ENCODE measurements around the gene SLCO1A2. TPM values are rescaled to one million over a fixed set of nuclear protein-coding genes. Genes with fewer than 3 reads are reported as not detected.

The SLCO1A2 gene
- polyA plus RNA-seq, 1 donor (not counting 4 experiments of a cell fraction or from before 2014, with no cell fraction given) = not detected

- Histone ChIP-seq H3K4me2 (ENCODE audit: control insufficient read depth, extremely low read depth, insufficient read depth, low read depth, low read length) (no peak overlapping the region), H3K9me3 (ENCODE audit: control insufficient read depth, low read depth, low read length) (no peaks in the 10 kb centered on the region), H3K4me1 (ENCODE audit: control insufficient read depth, extremely low read depth, insufficient read depth, low read length) (no peaks in the 10 kb centered on the region), H2AFZ (ENCODE audit: control insufficient read depth, low read length) (no peak overlapping the region), H3K27me3 (ENCODE audit: control insufficient read depth, extremely low read depth, insufficient read depth, low read length) (no peaks in the 10 kb centered on the region), H3K36me3 (ENCODE audit: control insufficient read depth in 2 of 2, extremely low read depth in 1 of 2, insufficient read depth in 2 of 2, low read length in 2 of 2) (no peaks in the 10 kb centered on the region), H3K4me3 (ENCODE audit: control insufficient read depth in 2 of 3, extremely low read depth in 1 of 3, insufficient read depth in 2 of 3, low read depth in 1 of 3, low read length in 3 of 3) (no peak overlapping the region), H4K20me1 (ENCODE audit: control insufficient read depth, extremely low read depth, insufficient read depth, low read length) (no peaks in the 10 kb centered on the region), H3K79me2 (ENCODE audit: control insufficient read depth, insufficient read depth, low read length) (no peaks in the 10 kb centered on the region), H3K9ac (ENCODE audit: control insufficient read depth, extremely low read depth, insufficient read depth, low read length) (no peak overlapping the region), H3K9me1 (ENCODE audit: control insufficient read depth, extremely low read depth, insufficient read depth, low read length) (no peaks in the 10 kb centered on the region), H3K27ac (ENCODE audit: control insufficient read depth, insufficient read depth, low read length) (no peak overlapping the region)
- TF ChIP-seq, protein P1, sequence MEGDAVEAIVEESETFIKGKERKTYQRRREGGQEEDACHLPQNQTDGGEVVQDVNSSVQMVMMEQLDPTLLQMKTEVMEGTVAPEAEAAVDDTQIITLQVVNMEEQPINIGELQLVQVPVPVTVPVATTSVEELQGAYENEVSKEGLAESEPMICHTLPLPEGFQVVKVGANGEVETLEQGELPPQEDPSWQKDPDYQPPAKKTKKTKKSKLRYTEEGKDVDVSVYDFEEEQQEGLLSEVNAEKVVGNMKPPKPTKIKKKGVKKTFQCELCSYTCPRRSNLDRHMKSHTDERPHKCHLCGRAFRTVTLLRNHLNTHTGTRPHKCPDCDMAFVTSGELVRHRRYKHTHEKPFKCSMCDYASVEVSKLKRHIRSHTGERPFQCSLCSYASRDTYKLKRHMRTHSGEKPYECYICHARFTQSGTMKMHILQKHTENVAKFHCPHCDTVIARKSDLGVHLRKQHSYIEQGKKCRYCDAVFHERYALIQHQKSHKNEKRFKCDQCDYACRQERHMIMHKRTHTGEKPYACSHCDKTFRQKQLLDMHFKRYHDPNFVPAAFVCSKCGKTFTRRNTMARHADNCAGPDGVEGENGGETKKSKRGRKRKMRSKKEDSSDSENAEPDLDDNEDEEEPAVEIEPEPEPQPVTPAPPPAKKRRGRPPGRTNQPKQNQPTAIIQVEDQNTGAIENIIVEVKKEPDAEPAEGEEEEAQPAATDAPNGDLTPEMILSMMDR (optimal IDR thresholded peaks at IDR 0.05 in 1 of 3, IDR thresholded peaks at IDR 0.05 in 1 of 3, conservative IDR thresholded peaks at IDR 0.05 in 1 of 3; ENCODE audit: extremely low read depth in 1 of 3, insufficient read depth in 2 of 3, low read length in 3 of 3) = no peak
- TF ChIP-seq EZH2 (IDR thresholded peaks at IDR 0.05; ENCODE audit: low read length) = no peak
- no peak for FAIRE-seq
- dilution Hi-C loops (cut with MboI; ENCODE audit: extremely low pct_ligation_motif_present, low sequenced_read_pairs) = no loop called here
- no peak for DNase-seq (ENCODE audit: low read depth, low spot score)
Observed at GRCh38 chr12:21308785-21309184, 25.9 kb downstream of the SLCO1A2 start.

DNA sequence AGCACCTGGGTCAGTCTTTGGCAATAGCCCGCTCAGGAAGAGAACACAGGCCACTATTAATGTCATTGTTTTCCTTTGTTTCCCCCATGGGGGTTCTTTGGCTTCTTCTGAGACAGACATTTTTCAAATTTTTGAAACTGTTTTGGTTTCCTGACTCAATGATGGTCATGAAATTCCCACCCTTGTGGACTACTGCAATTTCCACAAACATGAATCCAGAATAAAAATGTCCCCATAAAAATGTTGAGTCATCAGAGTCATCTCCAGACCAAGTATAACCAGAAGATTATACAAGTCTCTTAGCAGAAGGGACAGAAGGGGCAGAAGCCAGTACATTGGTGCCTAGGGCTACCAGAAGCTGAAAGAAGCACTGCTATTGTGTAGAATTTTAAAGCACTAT, 29.1 kb downstream of the SLCO1A2 start:
- H3K9me3 ChIP-seq (ENCODE audit: control insufficient read depth, low read depth, low read length) = no peaks in the 10 kb centered on the region
- H4K20me1 ChIP-seq (ENCODE audit: control insufficient read depth, extremely low read depth, insufficient read depth, low read length) = no peaks in the 10 kb centered on the region
- H3K79me2 ChIP-seq (ENCODE audit: control insufficient read depth, insufficient read depth, low read length) = no peaks in the 10 kb centered on the region
- DNase-seq (ENCODE audit: low read depth, low spot score) = no peak
- H2AFZ ChIP-seq (ENCODE audit: control insufficient read depth, low read length) = no peak overlapping the region
- FAIRE-seq = no peak
- no peak overlapping the region for H3K4me3 ChIP-seq (ENCODE audit: control insufficient read depth in 2 of 3, extremely low read depth in 1 of 3, insufficient read depth in 2 of 3, low read depth in 1 of 3, low read length in 3 of 3)
- no peak overlapping the region for H3K9ac ChIP-seq (ENCODE audit: control insufficient read depth, extremely low read depth, insufficient read depth, low read length)
- no peaks in the 10 kb centered on the region for H3K9me1 ChIP-seq (ENCODE audit: control insufficient read depth, extremely low read depth, insufficient read depth, low read length)
- no peak for TF ChIP-seq EZH2 (IDR thresholded peaks at IDR 0.05; ENCODE audit: low read length)
- TF ChIP-seq, protein P1 (optimal IDR thresholded peaks at IDR 0.05 in 1 of 3, IDR thresholded peaks at IDR 0.05 in 1 of 3, conservative IDR thresholded peaks at IDR 0.05 in 1 of 3; ENCODE audit: extremely low read depth in 1 of 3, insufficient read depth in 2 of 3, low read length in 3 of 3) = no peak
- H3K4me1 ChIP-seq (ENCODE audit: control insufficient read depth, extremely low read depth, insufficient read depth, low read length) = no peaks in the 10 kb centered on the region
- H3K27me3 ChIP-seq (ENCODE audit: control insufficient read depth, extremely low read depth, insufficient read depth, low read length) = no peaks in the 10 kb centered on the region
- H3K27ac ChIP-seq (ENCODE audit: control insufficient read depth, insufficient read depth, low read length) = no peak overlapping the region
- dilution Hi-C loops (cut with MboI; ENCODE audit: extremely low pct_ligation_motif_present, low sequenced_read_pairs) = no loop called here
- H3K4me2 ChIP-seq (ENCODE audit: control insufficient read depth, extremely low read depth, insufficient read depth, low read depth, low read length) = no peak overlapping the region
- H3K36me3 ChIP-seq (ENCODE audit: control insufficient read depth in 2 of 2, extremely low read depth in 1 of 2, insufficient read depth in 2 of 2, low read length in 2 of 2) = no peaks in the 10 kb centered on the region

Measured in keratinocyte (primary cell).